Upper lobe of left lung (tissue), 6 donors: Measurements from ENCODE around the gene SYNPO2. TPM values are rescaled to one million over a fixed set of nuclear protein-coding genes. Genes with fewer than 3 reads are reported as not detected.

Experiments
- ATAC-seq, 2 donors: fragments of 200-7000 bp; cut with Tn5 transposase; one replicate each; pipeline ENCODE4 v1.9.1; 2022; ENCODE audit warnings: mild to moderate bottlenecking in 2 of 2, moderate library complexity in 2 of 2; ENCODE audit not compliant: low FRiP score in 2 of 2
- DNase-seq, 2 donors: peaks; one replicate each; pipeline ENCODE4 v3.0.0-alpha.2; 2019 to 2020
- H3K27ac ChIP-seq, 4 donors: fragments of 200-600 bp; sonication (generic); one replicate each; pipeline ENCODE4 v1.5.1; 2016 to 2019
- H3K27me3 ChIP-seq, 4 donors: fragments of 200-600 bp; sonication (generic); one replicate each; pipeline ENCODE4 v1.5.1; 2017 to 2019
- H3K36me3 ChIP-seq, 4 donors: fragments of 200-600 bp; sonication (generic); one replicate each; pipeline ENCODE4 v1.5.1; 2016 to 2019
- H3K4me1 ChIP-seq, 4 donors: fragments of 200-600 bp; sonication (generic); one replicate each; pipeline ENCODE4 v1.5.1; 2018 to 2019
- H3K4me3 ChIP-seq, 4 donors: fragments of 200-600 bp; sonication (generic); one replicate each; pipeline ENCODE4 v1.5.1; 2017 to 2019; ENCODE audit warnings: mild to moderate bottlenecking in 2 of 4, moderate library complexity in 1 of 4
- H3K9me3 ChIP-seq, 4 donors: fragments of 200-600 bp; sonication (generic); one replicate each; pipeline ENCODE4 v1.5.1; 2018 to 2019
- CTCF ChIP-seq, 6 experiments: fragments of 450-650 bp in 4 of 6; fragments of 200-600 bp in 2 of 6; sonication (generic) in 2 of 6; IDR thresholded peaks; one replicate each; pipeline ENCODE4 v1.5.1; 2016 to 2019; ENCODE audit warnings: antibody characterized with exemption in 6 of 6
- EP300 ChIP-seq, 4 donors: sonication (generic); formaldehyde crosslinking; IDR thresholded peaks; one replicate each; pipeline ENCODE4 v1.5.1; 2017; ENCODE audit warnings: antibody characterized with exemption in 4 of 4, control low read depth in 2 of 4
- POLR2A ChIP-seq, 4 donors: fragments of 450-650 bp; IDR thresholded peaks; one replicate each; pipeline ENCODE4 v1.5.1; 2016 to 2017; ENCODE audit warnings: antibody characterized with exemption in 4 of 4, mild to moderate bottlenecking in 2 of 4
- POLR2AphosphoS5 ChIP-seq, 2 donors: sonication (generic); formaldehyde crosslinking; IDR thresholded peaks; one replicate each; pipeline ENCODE4 v1.5.1; 2017; ENCODE audit warnings: antibody characterized with exemption in 2 of 2
- WGBS, 2 donors: methylation state at CpG; one replicate each; pipeline ENCODE4 v1.1.5; 2017 to 2018; 5-methylcytosine and 5-hydroxymethylcytosine counted together
- total RNA-seq, 6 donors: library from RNA; depleted of rRNA in 4 of 6; stranded (reverse); fragments of >200 nt in 4 of 6; gene quantifications; one replicate each; pipeline versions ENCODE4 v1.1.0 to v1.2.1, GENCODE V29; 2016 to 2021
- donor health status: DM: no; HTN: no; CAD: no; lungs with moderate emphysema.
- donor health status: DM: no; HTN: yes; CAD: no; lungs with severe emphysema.

SYNPO2 gene
- total RNA-seq, 6 donors from 2014 or later = 7.9 to 56.3 (median 17.0) TPM

DNA sequence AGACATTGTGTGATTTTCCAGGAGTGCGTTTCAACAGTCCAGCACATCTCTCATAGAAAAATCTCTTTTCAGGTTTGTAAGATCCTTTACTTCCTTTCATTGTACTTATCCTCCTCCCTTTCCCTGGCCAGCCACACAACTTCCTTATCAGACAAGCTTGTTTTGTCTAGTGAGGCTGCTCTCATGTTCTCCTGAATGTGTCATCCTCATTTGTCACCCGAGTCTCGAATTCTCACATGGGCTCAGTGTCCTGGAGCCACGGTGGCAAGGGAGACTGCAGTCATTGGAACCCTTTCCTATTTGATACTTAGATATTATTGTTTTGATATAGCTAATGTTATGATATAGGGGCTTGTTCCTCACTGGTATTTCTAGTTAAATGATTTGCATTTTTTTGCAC, 16.9 kb downstream of the SYNPO2 start:
- no peak for DNase-seq
- Histone ChIP-seq H3K9me3 (no peaks in the 10 kb centered on the region), H3K36me3 (no peaks in the 10 kb centered on the region), H3K4me3 (no peak overlapping the region), H3K27ac (peak overlapping the region in 1 of 4 donors; percentile 11), H3K27me3 (no peaks in the 10 kb centered on the region), H3K4me1 (peaks cover 0 to 14% (median 4%) of the 10 kb centered on the region in 4 donors)
- TF ChIP-seq EP300 (IDR thresholded peaks at IDR 0.05) = no peak
- TF ChIP-seq POLR2A (IDR thresholded peaks at IDR 0.05) = no peak
- TF ChIP-seq CTCF (IDR thresholded peaks at IDR 0.05) = no peak
- TF ChIP-seq POLR2AphosphoS5 (IDR thresholded peaks at IDR 0.05) = no peak
- WGBS, 2 donors = 43 to 56% methylated on average over 4 of the region's 4 CpGs
- ATAC-seq = peak in 1 of 2 donors; percentile 47

DNA sequence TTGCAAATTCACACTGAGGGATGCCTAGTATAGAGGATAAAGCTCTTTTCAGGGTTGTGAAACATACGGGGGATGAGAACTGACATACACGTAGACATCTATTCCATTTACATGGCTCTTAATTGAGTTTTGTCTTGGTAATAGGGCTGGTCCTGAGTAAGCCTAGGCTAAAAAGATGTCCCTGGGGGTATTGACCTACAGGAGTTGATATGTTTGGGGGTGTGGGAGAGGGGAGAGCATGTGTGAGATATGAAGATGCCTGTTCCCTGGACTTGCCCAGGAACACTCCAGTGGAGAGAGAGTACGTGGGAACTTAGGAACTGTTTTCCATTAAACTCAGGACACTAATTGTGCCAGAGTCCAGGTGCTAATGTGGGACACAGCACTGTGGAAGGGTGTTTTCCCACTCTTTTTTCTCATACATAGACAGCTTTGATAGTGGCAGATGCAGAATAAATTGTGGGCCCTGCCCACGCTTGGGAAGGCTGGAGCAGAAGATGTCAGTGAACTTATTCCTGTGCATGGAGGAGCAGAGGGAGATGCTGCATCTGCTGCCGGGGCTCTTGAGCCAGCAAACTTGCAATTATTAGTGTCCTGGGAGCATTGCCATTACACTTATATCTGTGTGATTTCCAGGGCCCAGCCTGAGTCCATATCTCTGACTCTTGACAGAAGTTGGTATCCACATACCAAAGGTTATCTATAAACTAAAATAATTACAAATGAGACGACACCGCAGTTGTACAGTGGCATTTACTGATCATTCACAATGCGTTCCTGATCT, 20.7 kb downstream of the SYNPO2 start:
- 72 to 74% methylated on average over 8 of the region's 8 CpGs for WGBS, 2 donors
- Histone ChIP-seq H3K27ac (no peak overlapping the region), H3K36me3 (no peaks in the 10 kb centered on the region), H3K27me3 (no peaks in the 10 kb centered on the region), H3K9me3 (no peaks in the 10 kb centered on the region), H3K4me3 (no peak overlapping the region), H3K4me1 (peaks cover 0 to 14% (median 4%) of the 10 kb centered on the region in 4 donors)
- no peak for TF ChIP-seq EP300 (IDR thresholded peaks at IDR 0.05)
- TF ChIP-seq POLR2A (IDR thresholded peaks at IDR 0.05) = no peak
- no peak for TF ChIP-seq CTCF (IDR thresholded peaks at IDR 0.05)
- TF ChIP-seq POLR2AphosphoS5 (IDR thresholded peaks at IDR 0.05) = no peak
- DNase-seq (no peak), ATAC-seq (no peak)

DNA sequence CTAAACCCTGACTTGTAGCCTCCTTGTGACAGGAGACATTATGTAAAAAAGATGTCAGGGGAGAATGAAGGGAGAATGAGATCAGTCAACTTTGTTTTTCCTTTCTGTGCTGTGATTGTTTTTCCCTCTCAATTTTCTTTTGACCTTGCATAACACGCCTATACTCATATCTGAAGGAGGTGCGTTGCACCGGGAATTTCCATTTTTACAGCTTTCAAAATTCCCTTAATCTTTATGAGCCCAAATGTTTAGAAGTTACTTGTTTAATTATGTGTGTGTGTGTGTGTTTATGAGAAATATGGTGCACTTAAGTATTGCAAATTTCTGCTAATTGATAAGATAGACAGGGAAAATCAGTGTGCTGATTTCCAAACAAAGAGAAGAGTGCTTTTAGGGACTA, 21.6 kb downstream of the SYNPO2 start:
- DNase-seq (no peak), ATAC-seq (no peak)
- 54 to 69% methylated on average over 3 of the region's 3 CpGs for WGBS, 2 donors
- Histone ChIP-seq H3K27ac (no peak overlapping the region), H3K36me3 (no peaks in the 10 kb centered on the region), H3K4me1 (peaks cover 0 to 6% (median 0%) of the 10 kb centered on the region in 4 donors), H3K4me3 (no peak overlapping the region), H3K27me3 (no peaks in the 10 kb centered on the region), H3K9me3 (no peaks in the 10 kb centered on the region)
- no peak for TF ChIP-seq CTCF (IDR thresholded peaks at IDR 0.05)
- no peak for TF ChIP-seq POLR2A (IDR thresholded peaks at IDR 0.05)

DNA sequence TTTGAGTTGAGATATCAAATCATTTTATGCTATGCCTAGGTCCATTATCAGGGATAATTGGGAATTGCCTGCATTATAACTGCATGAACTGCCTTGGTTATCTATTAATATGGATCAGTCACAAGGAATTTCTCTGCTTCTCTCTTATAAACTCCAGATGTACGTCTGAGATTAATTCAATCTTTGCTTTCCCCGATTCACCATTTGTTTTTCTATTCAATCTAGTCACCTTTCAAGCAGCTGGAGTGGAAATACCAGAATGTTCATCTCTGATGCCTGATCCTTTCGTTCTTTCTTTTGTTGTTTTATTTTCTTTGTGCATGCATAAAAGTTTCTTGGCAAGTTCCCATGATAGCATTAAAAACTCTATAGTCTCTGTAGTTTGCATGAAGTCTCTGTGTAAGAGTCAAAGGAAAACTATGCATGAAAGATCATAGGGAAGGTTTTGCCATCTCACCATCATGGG, 22.6 kb downstream of the SYNPO2 start:
- TF ChIP-seq EP300 (IDR thresholded peaks at IDR 0.05) (no peak), CTCF (IDR thresholded peaks at IDR 0.05) (no peak), POLR2A (IDR thresholded peaks at IDR 0.05) (no peak), POLR2AphosphoS5 (IDR thresholded peaks at IDR 0.05) (no peak)
- H3K36me3 ChIP-seq = no peaks in the 10 kb centered on the region
- no peak overlapping the region for H3K27ac ChIP-seq
- H3K4me3 ChIP-seq = no peak overlapping the region
- H3K9me3 ChIP-seq = no peaks in the 10 kb centered on the region
- DNase-seq = no peak
- 80 to 82% methylated on average over 3 of the region's 3 CpGs for WGBS, 2 donors
- H3K27me3 ChIP-seq = no peaks in the 10 kb centered on the region
- H3K4me1 ChIP-seq = no peaks in the 10 kb centered on the region
- ATAC-seq = no peak

DNA sequence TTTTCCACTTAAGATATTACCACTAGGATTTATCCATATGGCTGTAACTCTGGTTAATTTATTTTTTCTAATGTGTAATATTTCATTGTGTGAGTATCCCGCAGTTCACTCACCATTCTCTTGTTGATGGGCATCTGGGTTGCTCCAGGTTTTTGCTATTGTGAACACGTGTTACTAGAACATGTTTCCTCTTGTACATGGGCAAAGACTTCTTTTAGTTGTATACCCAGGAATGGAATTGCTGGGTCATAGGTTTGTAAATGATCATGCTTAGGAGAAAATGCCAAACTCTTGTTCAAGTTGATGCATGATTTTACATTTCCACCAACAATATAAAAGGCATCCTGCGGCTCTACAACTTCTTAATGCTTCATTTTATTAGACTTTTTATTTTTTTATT, 26.8 kb downstream of the SYNPO2 start:
- no peak for DNase-seq
- WGBS, 2 donors = 89 to 90% methylated on average over 3 of the region's 3 CpGs
- H3K36me3 ChIP-seq = no peaks in the 10 kb centered on the region
- no peak for ATAC-seq
- TF ChIP-seq POLR2A (IDR thresholded peaks at IDR 0.05) (no peak), CTCF (IDR thresholded peaks at IDR 0.05) (no peak), POLR2AphosphoS5 (IDR thresholded peaks at IDR 0.05) (no peak), EP300 (IDR thresholded peaks at IDR 0.05) (no peak)
- H3K4me1 ChIP-seq = peaks cover 0 to 5% (median 0%) of the 10 kb centered on the region in 4 donors
- no peak overlapping the region for H3K27ac ChIP-seq
- no peak overlapping the region for H3K4me3 ChIP-seq
- no peaks in the 10 kb centered on the region for H3K9me3 ChIP-seq
- H3K27me3 ChIP-seq = no peaks in the 10 kb centered on the region
